B cell (primary cell): ENCODE measurements around the gene TTF2. TPM values are rescaled to one million over a fixed set of nuclear protein-coding genes. Genes with fewer than 3 reads are reported as not detected.

Experiments used
- ATAC-seq: fragments of 200-7000 bp; cut with Tn5 transposase; one replicate; pipeline ENCODE4 v1.10.0; 2021; ENCODE audit warnings: low read depth, mild to moderate bottlenecking, moderate number of reproducible peaks, moderate library complexity
- CTCF ChIA-PET: fragments of 350-600 bp; sonication (Branson Sonifier 250); formaldehyde crosslinking; loops from one replicate; lab custom pipeline; 2021; ENCODE audit warnings: antibody characterized with exemption, inconsistent platforms; lab: Charles Lee
- POLR2A ChIA-PET: fragments of 350-600 bp; sonication (Branson Sonifier 250); formaldehyde crosslinking; loops from one replicate; lab custom pipeline; 2021; ENCODE audit warnings: antibody characterized with exemption; lab: Charles Lee
- DNase-seq: peaks from one replicate; pipeline ENCODE4 v3.0.0; 2013
- H2AFZ ChIP-seq: 2 replicates; pipeline ENCODE4 v1.6.1; 2012; ENCODE audit warnings: mild to moderate bottlenecking, low read depth, low read length; ENCODE audit not compliant: insufficient read depth, poor library complexity, severe bottlenecking
- H3K27ac ChIP-seq, 2 donors: 1 replicate in 1 of 2; 2 replicates in 1 of 2; pipeline ENCODE4 v1.5.1; 2012 to 2013; ENCODE audit warnings: low read length in 2 of 2, mild to moderate bottlenecking in 2 of 2, moderate library complexity in 1 of 2
- H3K27me3 ChIP-seq, 4 experiments: fragments of 200-600 bp in 1 of 4; sonication (generic) in 1 of 4; replicated peaks in 1 of 4; 1 replicate in 2 of 4; 2 replicates in 2 of 4; pipeline versions ENCODE4 v1.6.1 to v1.7.0; 2013 to 2016; ENCODE audit warnings: low read length in 3 of 4, mild to moderate bottlenecking in 2 of 4, mixed read lengths in 1 of 4, moderate library complexity in 1 of 4; ENCODE audit not compliant: insufficient read depth in 4 of 4, control insufficient read depth in 3 of 4; ENCODE audit errors: control extremely low read depth in 1 of 4
- H3K36me3 ChIP-seq, 2 experiments: replicated peaks in 1 of 2; 1 replicate in 1 of 2; 2 replicates in 1 of 2; pipeline versions ENCODE4 v1.6.1 to v1.7.1; 2013; ENCODE audit warnings: low read length in 1 of 2; ENCODE audit not compliant: insufficient read depth in 2 of 2, control insufficient read depth in 1 of 2; ENCODE audit errors: control extremely low read depth in 1 of 2, extremely low read depth in 1 of 2
- H3K4me1 ChIP-seq, 2 donors: fragments of 200-600 bp in 1 of 2; sonication (generic) in 1 of 2; 1 replicate in 1 of 2; 2 replicates in 1 of 2; pipeline versions ENCODE4 v1.5.1 to v1.6.1; 2013 to 2017; ENCODE audit warnings: low read length in 2 of 2; ENCODE audit not compliant: control insufficient read depth in 2 of 2, insufficient read depth in 2 of 2
- H3K4me2 ChIP-seq: replicated peaks from 2 replicates; pipeline ENCODE3; 2012; ENCODE audit warnings: mild to moderate bottlenecking, low read depth, low read length; ENCODE audit not compliant: poor library complexity, severe bottlenecking
- H3K4me3 ChIP-seq, 5 experiments: fragments of 200-600 bp in 1 of 5; sonication (generic) in 1 of 5; 1 replicate in 3 of 5; 2 replicates in 2 of 5; pipeline versions ENCODE4 v1.5.1 to v1.7.0; 2011 to 2016; ENCODE audit warnings: low read length in 4 of 5, mild to moderate bottlenecking in 4 of 5, low read depth in 2 of 5, control low read depth in 1 of 5, moderate library complexity in 1 of 5; ENCODE audit not compliant: insufficient read depth in 1 of 5; ENCODE audit errors: control extremely low read depth in 1 of 5, extremely low read depth in 1 of 5
- H3K79me2 ChIP-seq: fragments of 200-600 bp; sonication (generic); one replicate; pipeline ENCODE4 v1.6.0; 2016; ENCODE audit warnings: low read length; ENCODE audit not compliant: control insufficient read depth, insufficient read depth
- H3K9ac ChIP-seq: fragments of 200-600 bp; sonication (generic); 2 replicates; pipeline ENCODE4 v1.6.1; 2017; ENCODE audit warnings: mild to moderate bottlenecking, low read length, moderate library complexity
- H3K9me3 ChIP-seq, 3 donors: one replicate each; pipeline versions ENCODE4 v1.6.1 to v1.7.1; 2013; ENCODE audit warnings: low read length in 2 of 3; ENCODE audit not compliant: control insufficient read depth in 2 of 3, insufficient read depth in 1 of 3; ENCODE audit errors: control extremely low read depth in 1 of 3
- H4K20me1 ChIP-seq: 2 replicates; pipeline ENCODE4 v1.6.0; 2012; ENCODE audit warnings: mild to moderate bottlenecking, low read length; ENCODE audit not compliant: insufficient read depth, control insufficient read depth, poor library complexity, severe bottlenecking
- H3K27ac Mint-ChIP-seq: one replicate; pipeline ENCODE4 v1.8.0; 2021; ENCODE audit warnings: mixed read lengths
- H3K27me3 Mint-ChIP-seq: one replicate; pipeline ENCODE4 v1.8.0; 2021; ENCODE audit warnings: mixed read lengths
- H3K4me1 Mint-ChIP-seq: one replicate; pipeline ENCODE4 v1.8.0; 2021; ENCODE audit warnings: mixed read lengths
- H3K4me3 Mint-ChIP-seq: one replicate; pipeline ENCODE4 v1.8.0; 2021; ENCODE audit warnings: mixed read lengths
- H3K9me3 Mint-ChIP-seq: one replicate; pipeline ENCODE4 v1.8.0; 2022; ENCODE audit warnings: mixed read lengths; ENCODE audit not compliant: insufficient read depth
- CTCF ChIP-seq: fragments of 200-600 bp; IDR thresholded peaks from one replicate; pipeline ENCODE4 v1.8.0; 2022; ENCODE audit warnings: antibody characterized with exemption, mild to moderate bottlenecking
- EZH2 ChIP-seq: IDR thresholded peaks from 2 replicates; pipeline ENCODE4 v1.6.1; 2012; ENCODE audit warnings: borderline replicate concordance, low read depth, mild to moderate bottlenecking, moderate library complexity, low read length; ENCODE audit not compliant: insufficient read depth, poor library complexity, severe bottlenecking
- WGBS: methylation state at CpG from one replicate; pipeline ENCODE4 v1.1.5; 2013; ENCODE audit warnings: missing lambda C conversion rate; ENCODE audit not compliant: insufficient coverage; 5-methylcytosine and 5-hydroxymethylcytosine counted together
- intact Hi-C: fragments of 100-400 bp; cut with micrococcal nuclease; formaldehyde crosslinking; loops from one replicate; pipeline ENCODE4 v1.10.0; 2022
- polyA plus RNA-seq: library from polyadenylated mRNA; depleted of rRNA; stranded (reverse); fragments of >200 nt; gene quantifications from 2 replicates; pipeline ENCODE4 v1.2.3, GENCODE V29; 2012
- total RNA-seq, 2 donors: library from RNA; stranded (reverse); fragments of 120-200 nt in 1 of 2; gene quantifications; 1 replicate in 1 of 2; 2 replicates in 1 of 2; pipeline versions ENCODE4 v1.2.3 to v1.2.4, GENCODE V29; 2013 to 2022

TTF2 gene
- total and polyA plus RNA-seq, 2 donors (not counting 1 experiment from before 2014, with no cell fraction given): 11.3 to 28.9 TPM

- Histone ChIP-seq H3K4me2 (no peak overlapping the region), H3K36me3 (no peaks in the 10 kb centered on the region), H3K4me1 (peaks cover 4 to 6% of the 10 kb centered on the region in 2 donors), H3K9me3 (no peaks in the 10 kb centered on the region), H3K4me3 (no peak overlapping the region), H3K27ac (no peak overlapping the region), H3K27me3 (no peaks in the 10 kb centered on the region), H4K20me1 (no peaks in the 10 kb centered on the region), H3K79me2 (no peaks in the 10 kb centered on the region), H2AFZ (no peak overlapping the region), H3K9ac (no peak overlapping the region)
- no peak for ATAC-seq
- no peak for DNase-seq
- TF ChIP-seq EZH2 (no peak), CTCF (no peak)
- Mint-ChIP-seq H3K27ac (no peak overlapping the region), H3K27me3 (no peaks in the 10 kb centered on the region), H3K9me3 (no peaks in the 10 kb centered on the region), H3K4me1 (peaks cover 3% of the 10 kb centered on the region), H3K4me3 (no peak overlapping the region)
- POLR2A ChIA-PET: no interaction called here
- CTCF ChIA-PET: interaction anchor here (5.1 kb wide), 1 partner anchor 12 kb away, joined by 27 read pairs; no protein-coding TSS in a partner anchor
- intact Hi-C loops: no loop called here
- WGBS: 97% methylated on average over 9 of the region's 13 CpGs
Measured at GRCh38 chr1:117116090-117116783, 56.1 kb downstream of the TTF2 start.

GRCh38 chr1:117116784-117117130 lies 56.6 kb downstream of the TTF2 start:
- Histone ChIP-seq H2AFZ (no peak overlapping the region), H3K9me3 (no peaks in the 10 kb centered on the region), H3K36me3 (no peaks in the 10 kb centered on the region), H4K20me1 (no peaks in the 10 kb centered on the region), H3K4me3 (no peak overlapping the region), H3K27ac (no peak overlapping the region), H3K4me1 (peaks cover 4 to 6% of the 10 kb centered on the region in 2 donors), H3K27me3 (no peaks in the 10 kb centered on the region), H3K79me2 (no peaks in the 10 kb centered on the region), H3K4me2 (no peak overlapping the region), H3K9ac (no peak overlapping the region)
- Mint-ChIP-seq H3K4me3 (no peak overlapping the region), H3K4me1 (peaks cover 5% of the 10 kb centered on the region), H3K9me3 (no peaks in the 10 kb centered on the region), H3K27ac (no peak overlapping the region), H3K27me3 (no peaks in the 10 kb centered on the region)
- CTCF ChIA-PET: interaction anchor here (5.1 kb wide), 1 partner anchor 11 kb away, joined by 27 read pairs; no protein-coding TSS in a partner anchor
- POLR2A ChIA-PET: no interaction called here
- intact Hi-C loops: no loop called here
- TF ChIP-seq CTCF: no peak
- TF ChIP-seq EZH2: no peak
- 100% methylated on average over 2 of the region's 3 CpGs for WGBS
- ATAC-seq (no peak), DNase-seq (no peak)
